CD4-positive, alpha-beta T cell treated with Interleukin-2 at 100 ng/mL for 4 hours (primary cell): ENCODE results near the gene COL4A2.
"Not testable (repeated sequence)": the region's sequence is repeated elsewhere in the genome, so short reads cannot be mapped to it uniquely, and the experiment has no call there.

Source experiments
- DNase-seq: peaks from one replicate; pipeline ENCODE4 v3.0.0-alpha.2; 2020; ENCODE audit warnings: low spot score

COL4A2 gene

GRCh38 chr13:110517505-110518225 lies 210.6 kb downstream of the COL4A2 start:
- DNase-seq = no peak

GRCh38 chr13:110518226-110518525 lies 211.1 kb downstream of the COL4A2 start:
- DNase-seq = no peak

- DNase-seq = no peak
Observed at GRCh38 chr13:110518571-110518970, 211.5 kb downstream of the COL4A2 start.

GRCh38 chr13:110519046-110519445 lies 212.0 kb downstream of the COL4A2 start:
- no peak for DNase-seq

GRCh38 chr13:110519506-110519905 lies 212.4 kb downstream of the COL4A2 start:
- DNase-seq = no peak

- DNase-seq = no peak
Observed at GRCh38 chr13:110520431-110521295, 213.6 kb downstream of the COL4A2 start.

GRCh38 chr13:110521296-110521680 lies 214.2 kb downstream of the COL4A2 start:
- DNase-seq = no peak

GRCh38 chr13:110521946-110522345 lies 214.9 kb downstream of the COL4A2 start:
- no peak for DNase-seq

GRCh38 chr13:110522721-110523120 lies 215.6 kb downstream of the COL4A2 start:
- no peak for DNase-seq

GRCh38 chr13:110523180-110523579 lies 216.1 kb downstream of the COL4A2 start:
- no peak for DNase-seq

GRCh38 chr13:110523838-110524540 lies 216.9 kb downstream of the COL4A2 start:
- no peak for DNase-seq

GRCh38 chr13:110524541-110525257 lies 217.6 kb downstream of the COL4A2 start:
- no peak for DNase-seq

- no peak for DNase-seq
Observed at GRCh38 chr13:110525328-110526319, 218.5 kb downstream of the COL4A2 start.

- no peak for DNase-seq
Observed at GRCh38 chr13:110528371-110528770, 221.3 kb downstream of the COL4A2 start.

GRCh38 chr13:110528911-110529310 lies 221.8 kb downstream of the COL4A2 start:
- no peak for DNase-seq

GRCh38 chr13:110529522-110530311 lies 222.6 kb downstream of the COL4A2 start:
- no peak for DNase-seq

GRCh38 chr13:110531100-110531499 lies 224.0 kb downstream of the COL4A2 start:
- no peak for DNase-seq

- no peak for DNase-seq
Observed at GRCh38 chr13:110531671-110532083, 224.6 kb downstream of the COL4A2 start.

GRCh38 chr13:110532258-110532657 lies 225.2 kb downstream of the COL4A2 start:
- not testable (repeated sequence) for DNase-seq
